Mucosa of descending colon (tissue), 3 donors: ENCODE data around the gene PHLDB2. TPM values are rescaled to one million over a fixed set of nuclear protein-coding genes. Genes with fewer than 3 reads are reported as not detected.

Source experiments
- ATAC-seq: fragments of 200-7000 bp; cut with Tn5 transposase; one replicate; pipeline ENCODE4 v1.9.1; 2020; ENCODE audit warnings: mild to moderate bottlenecking, moderate library complexity
- DNase-seq, 3 donors: peaks; one replicate each; pipeline ENCODE4 v3.0.0-alpha.2; 2020
- H3K36me3 ChIP-seq: fragments of 200-600 bp; one replicate; pipeline ENCODE4 v1.8.0; 2021; ENCODE audit warnings: low read depth, mild to moderate bottlenecking
- H3K4me1 ChIP-seq: fragments of 200-600 bp; one replicate; pipeline ENCODE4 v1.8.0; 2021; ENCODE audit warnings: low read depth, mild to moderate bottlenecking
- H3K4me3 ChIP-seq: fragments of 200-600 bp; one replicate; pipeline ENCODE4 v1.8.0; 2021; ENCODE audit warnings: mild to moderate bottlenecking
- H3K9me3 ChIP-seq: fragments of 200-600 bp; one replicate; pipeline ENCODE4 v1.8.0; 2021; ENCODE audit warnings: mild to moderate bottlenecking
- CTCF ChIP-seq: fragments of 200-600 bp; IDR thresholded peaks from one replicate; pipeline ENCODE4 v1.8.0; 2022; ENCODE audit warnings: antibody characterized with exemption, mild to moderate bottlenecking
- intact Hi-C, 2 donors: fragments of 100-400 bp; cut with DNase I in 1 of 2; cut with micrococcal nuclease in 1 of 2; formaldehyde crosslinking; loops; one replicate each; pipeline versions ENCODE4 v1.11.0 to v1.11.1; 2022; cut with DNase I, micrococcal nuclease
- total RNA-seq, 3 donors: library from RNA; stranded (reverse); fragmentation: NEBNext Ultra II Directional in 2 of 3; extraction: Animal tissue kit (Norgen Biotek cat#: 25700) in 2 of 3; gene quantifications; one replicate each; pipeline versions ENCODE4 v1.2.1 to v1.2.4, GENCODE V29; 2021 to 2023
- donor health status: DM: no; HTN: no; CAD: no; lungs with moderate emphysema.
- donor health status: DM: no; HTN: no; CAD: no.
- donor health status: DM: no; HTN: yes; CAD: no.

PHLDB2 gene
- total RNA-seq, 3 donors from 2014 or later: 9.4 to 90.2 (median 17.7) TPM

GRCh38 chr3:111882194-111882593 lies 23.1 kb downstream of the PHLDB2 start:
- H3K4me3 ChIP-seq: no peak overlapping the region
- ATAC-seq (no peak), DNase-seq (no peak)
- intact Hi-C loops: no loop called here
- TF ChIP-seq CTCF: no peak
- no peaks in the 10 kb centered on the region for H3K36me3 ChIP-seq
- no peaks in the 10 kb centered on the region for H3K4me1 ChIP-seq
- H3K9me3 ChIP-seq: peaks cover 11% of the 10 kb centered on the region

DNA sequence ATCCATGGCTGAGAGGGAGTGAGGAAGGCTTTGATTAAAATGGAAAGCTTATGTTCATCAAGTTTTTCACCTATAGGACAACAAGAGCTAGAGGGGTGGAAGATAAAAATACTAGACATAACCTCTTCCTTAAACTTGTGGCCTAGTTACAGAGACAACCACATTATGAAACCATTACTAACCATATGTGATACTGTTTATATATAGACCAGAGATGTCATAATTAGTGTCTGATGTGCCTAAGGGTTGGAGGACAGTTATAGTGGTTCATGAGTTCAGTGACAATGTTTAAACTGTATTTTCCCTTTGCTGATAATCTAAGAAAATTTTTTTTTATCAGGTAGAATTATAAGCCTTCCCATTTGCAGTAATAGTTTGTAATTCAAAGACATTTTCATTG lies 23.7 kb downstream of the PHLDB2 start:
- no peak overlapping the region for H3K4me3 ChIP-seq
- no peaks in the 10 kb centered on the region for H3K4me1 ChIP-seq
- ATAC-seq: no peak
- intact Hi-C loops: no loop called here
- peaks cover 11% of the 10 kb centered on the region for H3K9me3 ChIP-seq
- DNase-seq: no peak
- no peaks in the 10 kb centered on the region for H3K36me3 ChIP-seq
- TF ChIP-seq CTCF: no peak

- intact Hi-C loops: no loop called here
- ATAC-seq: no peak
These were observed 25.4 kb downstream of the PHLDB2 start for GRCh38 chr3:111884411-111885018.

GRCh38 chr3:111885578-111885977 lies 26.5 kb downstream of the PHLDB2 start:
- no peak for TF ChIP-seq CTCF
- no peak overlapping the region for H3K4me3 ChIP-seq
- ATAC-seq (no peak), DNase-seq (no peak)
- no peaks in the 10 kb centered on the region for H3K4me1 ChIP-seq
- H3K36me3 ChIP-seq: no peaks in the 10 kb centered on the region
- H3K9me3 ChIP-seq: peaks cover 8% of the 10 kb centered on the region
- intact Hi-C loops: no loop called here

More at GRCh38 chr3:111884411-111885018, 25.4 kb downstream of the PHLDB2 start:
- Histone ChIP-seq H3K9me3 (peaks cover 11% of the 10 kb centered on the region), H3K4me3 (no peak overlapping the region), H3K4me1 (no peaks in the 10 kb centered on the region), H3K36me3 (no peaks in the 10 kb centered on the region)
- no peak for DNase-seq
- TF ChIP-seq CTCF: no peak

- no peak for DNase-seq
- Histone ChIP-seq H3K36me3 (no peaks in the 10 kb centered on the region), H3K9me3 (no peaks in the 10 kb centered on the region), H3K4me1 (no peaks in the 10 kb centered on the region), H3K4me3 (no peak overlapping the region)
- intact Hi-C loops: no loop called here
- no peak for TF ChIP-seq CTCF
- no peak for ATAC-seq
These were observed 31.1 kb downstream of the PHLDB2 start for GRCh38 chr3:111890051-111890580.
